H1 (cell line): ENCODE data around the gene GGCX. TPM values are rescaled to one million over a fixed set of nuclear protein-coding genes. Genes with fewer than 3 reads are reported as not detected.

ENCODE experiments used
- CTCF ChIA-PET: fragments of 300-600 bp; sonication (Branson Sonifier 250); formaldehyde crosslinking; loops from one replicate; lab custom pipeline; 2021; ENCODE audit not compliant: partially characterized antibody; lab: Charles Lee
- POLR2A ChIA-PET: fragments of 300-600 bp; sonication (Branson Sonifier 250); formaldehyde crosslinking; loops from one replicate; lab custom pipeline; 2021; ENCODE audit warnings: inconsistent platforms; ENCODE audit not compliant: partially characterized antibody; lab: Charles Lee
- DNase-seq, 2 experiments: peaks; one replicate each; pipeline versions ENCODE4 v3.0.0 to v3.0.0-alpha.2; 2010 to 2022; ENCODE audit warnings: low spot score in 2 of 2, low read depth in 1 of 2, mixed read lengths in 1 of 2
- FAIRE-seq: peaks from 2 replicates; lab custom pipeline; 2011; peaks lifted over from hg19 to GRCh38; lab: Jason Lieb, UNC
- H2AFZ ChIP-seq: 2 replicates; pipeline ENCODE4 v1.8.1; 2012; ENCODE audit warnings: low read length, inconsistent platforms
- H2AK5ac ChIP-seq: 2 replicates; pipeline ENCODE4 v1.6.1; 2013; ENCODE audit warnings: low read depth, low read length
- H2BK120ac ChIP-seq: replicated peaks from 2 replicates; pipeline ENCODE3; 2013; ENCODE audit warnings: low read depth, low read length, inconsistent platforms
- H2BK12ac ChIP-seq: 2 replicates; pipeline ENCODE4 v1.6.1; 2013; ENCODE audit warnings: low read depth, low read length
- H2BK15ac ChIP-seq: 2 replicates; pipeline ENCODE4 v1.6.1; 2013; ENCODE audit warnings: low read length
- H2BK20ac ChIP-seq: 2 replicates; pipeline ENCODE4 v1.6.1; 2013; ENCODE audit warnings: low read length
- H2BK5ac ChIP-seq: 2 replicates; pipeline ENCODE4 v1.6.1; 2013; ENCODE audit warnings: low read depth, low read length
- H3K14ac ChIP-seq: 2 replicates; pipeline ENCODE4 v1.6.1; 2013; ENCODE audit warnings: inconsistent platforms; ENCODE audit not compliant: insufficient read length
- H3K18ac ChIP-seq: 2 replicates; pipeline ENCODE4 v1.6.1; 2013; ENCODE audit warnings: low read length; ENCODE audit errors: extremely low read depth
- H3K23ac ChIP-seq: 2 replicates; pipeline ENCODE4 v1.6.1; 2013; ENCODE audit warnings: inconsistent platforms; ENCODE audit not compliant: insufficient read length
- H3K23me2 ChIP-seq: 2 replicates; pipeline ENCODE4 v1.6.1; 2013; ENCODE audit warnings: low read depth, low read length
- H3K27ac ChIP-seq: 2 replicates; pipeline ENCODE4 v1.6.1; 2011; ENCODE audit warnings: low read depth, low read length, inconsistent platforms
- H3K27me3 ChIP-seq, 4 experiments: replicated peaks in 1 of 4; 1 replicate in 1 of 4; 2 replicates in 3 of 4; pipeline versions ENCODE4 v1.6.1 to v1.8.1; 2011 to 2013; ENCODE audit warnings: low read length in 3 of 4, mild to moderate bottlenecking in 3 of 4, inconsistent platforms in 2 of 4, mixed read lengths in 2 of 4, moderate library complexity in 1 of 4; ENCODE audit not compliant: control insufficient read depth in 3 of 4, insufficient read depth in 3 of 4; ENCODE audit errors: extremely low read depth in 1 of 4
- H3K36me3 ChIP-seq, 4 experiments: 2 replicates each; pipeline versions ENCODE4 v1.6.1 to v1.8.1; 2011 to 2013; ENCODE audit warnings: mild to moderate bottlenecking in 4 of 4, low read length in 3 of 4, moderate library complexity in 2 of 4, control low read depth in 1 of 4, inconsistent platforms in 1 of 4; ENCODE audit not compliant: insufficient read depth in 4 of 4, control insufficient read depth in 2 of 4
- H3K4ac ChIP-seq: replicated peaks from 2 replicates; pipeline ENCODE3; 2013; ENCODE audit warnings: low read length, low read depth, mixed read lengths, inconsistent platforms; ENCODE audit not compliant: insufficient read length
- H3K4me1 ChIP-seq, 4 experiments: replicated peaks in 1 of 4; 1 replicate in 1 of 4; 2 replicates in 3 of 4; pipeline versions ENCODE4 v1.6.1 to v1.8.1; 2011 to 2013; ENCODE audit warnings: low read length in 3 of 4, inconsistent platforms in 2 of 4, mixed read lengths in 1 of 4; ENCODE audit not compliant: insufficient read depth in 4 of 4, control insufficient read depth in 3 of 4
- H3K4me2 ChIP-seq, 2 experiments: 2 replicates each; pipeline versions ENCODE4 v1.6.1 to v1.8.1; 2011 to 2013; ENCODE audit warnings: low read depth in 2 of 2, low read length in 2 of 2, control low read depth in 1 of 2, inconsistent platforms in 1 of 2, mild to moderate bottlenecking in 1 of 2; ENCODE audit not compliant: insufficient read depth in 1 of 2
- H3K4me3 ChIP-seq, 4 experiments: fragments of 200-600, 300-600 bp in 1 of 4; sonication (generic), shearing (Covaris generic), sonication (Bioruptor Twin) in 1 of 4; 2 replicates each; pipeline versions ENCODE4 v1.5.1 to v1.8.1; 2011 to 2016; ENCODE audit warnings: low read length in 4 of 4, low read depth in 3 of 4, control low read depth in 2 of 4, inconsistent platforms in 2 of 4, mild to moderate bottlenecking in 2 of 4, mixed read lengths in 1 of 4, moderate library complexity in 1 of 4; ENCODE audit not compliant: insufficient read depth in 2 of 4; ENCODE audit errors: extremely low read depth in 1 of 4
- H3K56ac ChIP-seq: replicated peaks from 2 replicates; pipeline ENCODE3; 2013; ENCODE audit warnings: low read depth, mild to moderate bottlenecking, mixed read lengths, low read length, inconsistent platforms; ENCODE audit not compliant: insufficient read length
- H3K79me1 ChIP-seq: 2 replicates; pipeline ENCODE4 v1.6.1; 2013; ENCODE audit warnings: low read depth, low read length, control low read depth
- H3K79me2 ChIP-seq, 2 experiments: 2 replicates each; pipeline versions ENCODE4 v1.6.1 to v1.8.1; 2012 to 2013; ENCODE audit warnings: low read length in 2 of 2, mild to moderate bottlenecking in 2 of 2, inconsistent platforms in 1 of 2; ENCODE audit not compliant: insufficient read depth in 2 of 2, control insufficient read depth in 1 of 2
- H3K9ac ChIP-seq, 4 experiments: replicated peaks in 1 of 4; 1 replicate in 1 of 4; 2 replicates in 3 of 4; pipeline versions ENCODE4 v1.6.1 to v1.8.1; 2011 to 2013; ENCODE audit warnings: low read depth in 3 of 4, low read length in 3 of 4, control low read depth in 2 of 4, mild to moderate bottlenecking in 2 of 4, moderate library complexity in 2 of 4, inconsistent platforms in 1 of 4; ENCODE audit errors: extremely low read depth in 1 of 4
- H3K9me3 ChIP-seq, 2 experiments: 2 replicates each; pipeline versions ENCODE4 v1.6.1 to v1.8.1; 2012 to 2013; ENCODE audit warnings: mild to moderate bottlenecking in 2 of 2, moderate library complexity in 2 of 2, control low read depth in 1 of 2, inconsistent platforms in 1 of 2, low read depth in 1 of 2, low read length in 1 of 2, mixed read lengths in 1 of 2; ENCODE audit not compliant: insufficient read depth in 2 of 2
- H4K20me1 ChIP-seq, 2 experiments: replicated peaks in 1 of 2; 2 replicates each; pipeline versions ENCODE3 to v1.8.1; 2011 to 2013; ENCODE audit warnings: inconsistent platforms in 2 of 2, low read length in 2 of 2, mild to moderate bottlenecking in 1 of 2; ENCODE audit not compliant: insufficient read depth in 2 of 2, control insufficient read depth in 1 of 2
- H4K5ac ChIP-seq: 2 replicates; pipeline ENCODE4 v1.6.1; 2013; ENCODE audit warnings: low read length, low read depth, mixed read lengths, inconsistent platforms; ENCODE audit not compliant: insufficient read length
- H4K8ac ChIP-seq: 2 replicates; pipeline ENCODE4 v1.8.0; 2013; ENCODE audit warnings: mild to moderate bottlenecking, moderate library complexity, low read length, inconsistent platforms; ENCODE audit not compliant: insufficient read depth; ENCODE audit errors: extremely low read depth
- H4K91ac ChIP-seq: replicated peaks from 2 replicates; pipeline ENCODE3; 2013; ENCODE audit warnings: low read length, mixed read lengths, inconsistent platforms; ENCODE audit not compliant: insufficient read length
- WGBS, 2 experiments: shearing (Covaris generic) in 1 of 2; methylation state at CpG; one replicate each; pipeline versions ENCODE4 v1.1.6 to v1.1.7; 2013 to 2015; ENCODE audit warnings: low lambda C conversion rate in 2 of 2, mixed read lengths in 2 of 2, inconsistent platforms in 1 of 2, low coverage in 1 of 2, missing lambda C conversion rate in 1 of 2; ENCODE audit not compliant: insufficient replicate concordance in 2 of 2, insufficient coverage in 1 of 2, insufficient read length in 1 of 2; ENCODE audit errors: extremely low coverage in 1 of 2, missing lambda C conversion rate in 1 of 2; 5-methylcytosine and 5-hydroxymethylcytosine counted together
- polyA plus RNA-seq, 7 experiments: library from polyadenylated mRNA; depleted of rRNA in 3 of 7; stranded (reverse) in 5 of 7; unstranded in 2 of 7; fragments of >200 nt in 5 of 7; fragments of 200-250 nt in 2 of 7; gene quantifications; 1 replicate in 5 of 7; 2 replicates in 1 of 7; 4 replicates in 1 of 7; pipeline versions ENCODE4 v1.2.1 to v1.2.3, GENCODE V29; 2011 to 2013; ENCODE audit warnings: missing spikeins in 2 of 7, mixed read lengths in 2 of 7
- total RNA-seq: library from RNA; stranded (reverse); fragmentation: NEBNext Ultra II Directional; extraction: Animal tissue kit (Norgen Biotek cat#: 25700); gene quantifications from 2 replicates; pipeline ENCODE4 v1.2.1, GENCODE V29; 2021

The GGCX gene
- total and polyA plus RNA-seq, 2 of the 8 experiments (the other 6 are each of a cell fraction or from before 2014, with no cell fraction given), result 29.4 to 33.8 TPM

- H3K23me2 ChIP-seq, result peaks cover 5% of the 10 kb centered on the region; the same call in 1 of the 2 replicates
- FAIRE-seq, result no peak
- no peak within 1 kb of the TSS for H3K23ac ChIP-seq
- H4K8ac ChIP-seq, result no peak within 1 kb of the TSS
- H3K4ac ChIP-seq, result no peak within 1 kb of the TSS
- peaks cover 8 to 34% (median 21%) of the 10 kb centered on the region in 4 experiments; a peak in 6 of 7 replicates for H3K27me3 ChIP-seq
- no peak within 1 kb of the TSS for H2BK120ac ChIP-seq
- H4K91ac ChIP-seq, result no peak within 1 kb of the TSS
- no peaks in the 10 kb centered on the region for H3K9me3 ChIP-seq
- H3K18ac ChIP-seq, result no peak within 1 kb of the TSS
- H3K4me2 ChIP-seq, result peak within 1 kb of the TSS; percentile 67 to 89
- no peak within 1 kb of the TSS for H2BK20ac ChIP-seq
- CTCF ChIA-PET, result interaction anchor here (0.9 kb wide), 1 partner anchor 15 kb away, joined by 5 read pairs; no protein-coding TSS in a partner anchor
- no peak within 1 kb of the TSS; the same call in 1 of the 2 replicates for H2BK12ac ChIP-seq
- peak within 1 kb of the TSS; percentile 19; the same call in 1 of the 2 replicates for H2BK5ac ChIP-seq
- no peak within 1 kb of the TSS for H2AK5ac ChIP-seq
- no peak within 1 kb of the TSS for H3K27ac ChIP-seq
- H3K79me1 ChIP-seq, result no peaks in the 10 kb centered on the region; the same call in 1 of the 2 replicates
- WGBS, 2 experiments, result 6% methylated on average over 31 of the region's 52 CpGs; no CpG with 5 or more reads in 1 of the 2 experiments
- peak within 1 kb of the TSS; percentile 66 for H2AFZ ChIP-seq
- no peaks in the 10 kb centered on the region for H3K36me3 ChIP-seq
- peaks cover 0 to 14% (median 4%) of the 10 kb centered on the region in 4 experiments; a peak in 5 of 7 replicates for H3K4me1 ChIP-seq
- H3K9ac ChIP-seq, result peak within 1 kb of the TSS in 1 of 4 experiments; percentile 19; a peak in 1 of 7 replicates
- no peak within 1 kb of the TSS for H3K14ac ChIP-seq
- H4K20me1 ChIP-seq, result no peaks in the 10 kb centered on the region
- H4K5ac ChIP-seq, result no peak within 1 kb of the TSS
- no peak within 1 kb of the TSS for H3K56ac ChIP-seq
- no peaks in the 10 kb centered on the region for H3K79me2 ChIP-seq
- H3K4me3 ChIP-seq, result peak within 1 kb of the TSS; percentile 23 to 64 (median 52)
- peak within 1 kb of the TSS; percentile 65; the same call in 1 of the 2 replicates for H2BK15ac ChIP-seq
- POLR2A ChIA-PET, result interaction anchor here (1.0 to 2.0 kb wide), 5 partner anchors 8 to 27 kb away, joined by 3 to 15 read pairs (median 4); partner anchors contain the start of genes C2orf68, RNF181 and TMEM150A
- peak in 1 of 2 experiments; percentile 64 for DNase-seq
These were observed 23.1 kb upstream of the GGCX start, which contains the start of gene VAMP5 for GRCh38 chr2:85584354-85584856. Gene VAMP5 (plus strand): TSS chr2:85584431. CDS start chr2:85584491, 60 bp downstream.
